Caco-2 (cell line): ENCODE data around the gene CFAP91. TPM values are rescaled to one million over a fixed set of nuclear protein-coding genes. Genes with fewer than 3 reads are reported as not detected.

Experiments
- BruUV-seq: library from RNA; stranded (reverse); fragments of 400-500 nt; replicated peaks from 2 replicates; lab custom pipeline; 2021; lab: Mats Ljungman, UMichigan
- CTCF ChIA-PET: fragments of 300-600 bp; sonication (Branson Sonifier 250); formaldehyde crosslinking; loops from one replicate; lab custom pipeline; 2022; ENCODE audit warnings: antibody characterized with exemption; lab: Charles Lee
- POLR2A ChIA-PET: fragments of 300-600 bp; sonication (Branson Sonifier 250); formaldehyde crosslinking; loops from one replicate; lab custom pipeline; 2022; ENCODE audit warnings: antibody characterized with exemption; lab: Charles Lee
- DNase-seq, 2 experiments: peaks; one replicate each; pipeline versions ENCODE4 v3.0.0 to v3.0.0-alpha.2; 2020 to 2022
- H3K27me3 ChIP-seq: replicated peaks from 2 replicates; pipeline ENCODE4 v1.6.0; 2011; ENCODE audit warnings: low read length; ENCODE audit not compliant: control insufficient read depth, insufficient read depth
- H3K36me3 ChIP-seq: 2 replicates; pipeline ENCODE4 v1.5.1; 2011; ENCODE audit warnings: low read length; ENCODE audit not compliant: control insufficient read depth, insufficient read depth
- H3K4me1 ChIP-seq: fragments of 250-450 bp; sonication (Bioruptor Pico); 2 replicates; pipeline ENCODE4 v1.5.1; 2020; ENCODE audit warnings: mild to moderate bottlenecking
- H3K4me3 ChIP-seq: 2 replicates; pipeline ENCODE4 v1.5.1; 2011; ENCODE audit warnings: low read depth, mild to moderate bottlenecking, control low read depth, low read length
- H3K9me3 ChIP-seq: fragments of 250-450 bp; sonication (Bioruptor Pico); 2 replicates; pipeline ENCODE4 v1.5.1; 2020; ENCODE audit warnings: mild to moderate bottlenecking, moderate library complexity
- H3K27ac Mint-ChIP-seq: one replicate; pipeline ENCODE4 v1.8.0; 2022; ENCODE audit warnings: mixed read lengths; ENCODE audit not compliant: unreplicated experiment
- H3K27me3 Mint-ChIP-seq: one replicate; pipeline ENCODE4 v1.8.0; 2022; ENCODE audit warnings: mixed read lengths; ENCODE audit not compliant: insufficient read depth, unreplicated experiment
- H3K36me3 Mint-ChIP-seq: one replicate; pipeline ENCODE4 v1.8.0; 2022; ENCODE audit warnings: mild to moderate bottlenecking, mixed read lengths; ENCODE audit not compliant: insufficient read depth, unreplicated experiment
- H3K4me1 Mint-ChIP-seq: one replicate; pipeline ENCODE4 v1.8.0; 2022; ENCODE audit warnings: low read depth, mixed read lengths; ENCODE audit not compliant: unreplicated experiment
- H3K4me3 Mint-ChIP-seq: one replicate; pipeline ENCODE4 v1.8.0; 2022; ENCODE audit warnings: mild to moderate bottlenecking, moderate library complexity, mixed read lengths; ENCODE audit not compliant: unreplicated experiment
- H3K9me3 Mint-ChIP-seq: one replicate; pipeline ENCODE4 v1.8.0; 2022; ENCODE audit warnings: mixed read lengths; ENCODE audit not compliant: unreplicated experiment
- intact Hi-C: fragments of 100-400 bp; cut with micrococcal nuclease; formaldehyde crosslinking; loops from one replicate; pipeline ENCODE4 v1.10.0; 2022; ENCODE audit not compliant: unreplicated experiment
- total RNA-seq: library from RNA; stranded (reverse); gene quantifications from 2 replicates; pipeline ENCODE4 v1.2.3, GENCODE V29; 2022
- TF ChIP-seq, protein P1 (sequence below), 2 experiments: fragments of 200-600 bp in 1 of 2; IDR thresholded peaks; 1 replicate in 1 of 2; 2 replicates in 1 of 2; pipeline versions ENCODE4 v1.5.1 to v1.8.0; 2011 to 2022; ENCODE audit warnings: antibody characterized with exemption in 1 of 2, control low read depth in 1 of 2, inconsistent platforms in 1 of 2, low read depth in 1 of 2, low read length in 1 of 2, mild to moderate bottlenecking in 1 of 2, moderate library complexity in 1 of 2; ENCODE audit not compliant: insufficient read depth in 1 of 2, severe bottlenecking in 1 of 2, unreplicated experiment in 1 of 2

CFAP91 gene
- total RNA-seq, 1 experiment from 2014 or later, result not detected

GRCh38 chr3:119662604-119663373, 40.0 kb upstream of the CFAP91 start:
- CTCF ChIA-PET, result no interaction called here
- intact Hi-C loops, result no loop called here

DNA sequence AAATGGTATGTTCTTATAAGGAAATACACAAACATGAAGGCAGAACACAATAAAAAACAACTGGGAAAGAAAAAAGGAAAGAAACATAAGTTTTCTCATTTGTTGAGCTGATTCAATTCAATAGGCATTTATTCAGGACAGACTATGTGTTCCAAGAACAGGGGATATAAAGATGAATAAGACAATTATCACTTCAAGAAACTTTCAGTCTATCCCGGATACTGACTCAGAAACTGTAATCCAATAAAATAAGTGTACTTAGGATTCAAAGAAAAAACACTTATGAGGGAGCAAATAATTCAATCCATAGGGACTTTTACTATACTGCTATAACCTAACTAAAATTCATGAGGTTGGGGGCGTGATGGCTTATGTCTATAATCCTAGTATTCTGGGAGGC, 38.9 kb upstream of the CFAP91 start:
- H3K36me3 ChIP-seq, result no peaks in the 10 kb centered on the region
- no peaks in the 10 kb centered on the region for H3K4me1 Mint-ChIP-seq
- peaks cover 8% of the 10 kb centered on the region for H3K36me3 Mint-ChIP-seq
- peaks cover 13% of the 10 kb centered on the region for H3K4me1 ChIP-seq
- no peak overlapping the region for H3K4me3 ChIP-seq
- H3K9me3 ChIP-seq, result no peaks in the 10 kb centered on the region
- TF ChIP-seq, protein P1, sequence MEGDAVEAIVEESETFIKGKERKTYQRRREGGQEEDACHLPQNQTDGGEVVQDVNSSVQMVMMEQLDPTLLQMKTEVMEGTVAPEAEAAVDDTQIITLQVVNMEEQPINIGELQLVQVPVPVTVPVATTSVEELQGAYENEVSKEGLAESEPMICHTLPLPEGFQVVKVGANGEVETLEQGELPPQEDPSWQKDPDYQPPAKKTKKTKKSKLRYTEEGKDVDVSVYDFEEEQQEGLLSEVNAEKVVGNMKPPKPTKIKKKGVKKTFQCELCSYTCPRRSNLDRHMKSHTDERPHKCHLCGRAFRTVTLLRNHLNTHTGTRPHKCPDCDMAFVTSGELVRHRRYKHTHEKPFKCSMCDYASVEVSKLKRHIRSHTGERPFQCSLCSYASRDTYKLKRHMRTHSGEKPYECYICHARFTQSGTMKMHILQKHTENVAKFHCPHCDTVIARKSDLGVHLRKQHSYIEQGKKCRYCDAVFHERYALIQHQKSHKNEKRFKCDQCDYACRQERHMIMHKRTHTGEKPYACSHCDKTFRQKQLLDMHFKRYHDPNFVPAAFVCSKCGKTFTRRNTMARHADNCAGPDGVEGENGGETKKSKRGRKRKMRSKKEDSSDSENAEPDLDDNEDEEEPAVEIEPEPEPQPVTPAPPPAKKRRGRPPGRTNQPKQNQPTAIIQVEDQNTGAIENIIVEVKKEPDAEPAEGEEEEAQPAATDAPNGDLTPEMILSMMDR (IDR thresholded peaks at IDR 0.05; ENCODE audit: insufficient read depth in 1 of 2, low read depth in 1 of 2, low read length in 1 of 2, severe bottlenecking in 1 of 2, unreplicated experiment in 1 of 2), result no peak
- H3K4me3 Mint-ChIP-seq, result no peak overlapping the region
- H3K27me3 Mint-ChIP-seq, result no peaks in the 10 kb centered on the region
- H3K27me3 ChIP-seq, result no peaks in the 10 kb centered on the region
- POLR2A ChIA-PET, result no interaction called here
- no peak overlapping the region for H3K27ac Mint-ChIP-seq
- no TSS peak for BruUV-seq
- intact Hi-C loops, result no loop called here
- CTCF ChIA-PET, result no interaction called here
- DNase-seq, result no peak
- H3K9me3 Mint-ChIP-seq, result no peaks in the 10 kb centered on the region

More at GRCh38 chr3:119662604-119663373, 40.0 kb upstream of the CFAP91 start:
- POLR2A ChIA-PET, result interaction anchor here (0.7 kb wide), 1 partner anchor 63 kb away, joined by 3 read pairs; no protein-coding TSS in a partner anchor
- TF ChIP-seq, protein P1 (IDR thresholded peaks at IDR 0.05; ENCODE audit: insufficient read depth in 1 of 2, low read depth in 1 of 2, low read length in 1 of 2, severe bottlenecking in 1 of 2, unreplicated experiment in 1 of 2), result no peak
- no peaks in the 10 kb centered on the region for H3K27me3 Mint-ChIP-seq
- H3K27ac Mint-ChIP-seq, result no peak overlapping the region
- no peak overlapping the region for H3K4me3 Mint-ChIP-seq
- Histone ChIP-seq H3K9me3 (no peaks in the 10 kb centered on the region), H3K4me3 (no peak overlapping the region), H3K36me3 (no peaks in the 10 kb centered on the region), H3K4me1 (peaks cover 13% of the 10 kb centered on the region), H3K27me3 (no peaks in the 10 kb centered on the region)
- no peak for DNase-seq
- peaks cover 8% of the 10 kb centered on the region for H3K36me3 Mint-ChIP-seq
- H3K9me3 Mint-ChIP-seq, result no peaks in the 10 kb centered on the region
- no peaks in the 10 kb centered on the region for H3K4me1 Mint-ChIP-seq
- BruUV-seq, result no TSS peak

DNA sequence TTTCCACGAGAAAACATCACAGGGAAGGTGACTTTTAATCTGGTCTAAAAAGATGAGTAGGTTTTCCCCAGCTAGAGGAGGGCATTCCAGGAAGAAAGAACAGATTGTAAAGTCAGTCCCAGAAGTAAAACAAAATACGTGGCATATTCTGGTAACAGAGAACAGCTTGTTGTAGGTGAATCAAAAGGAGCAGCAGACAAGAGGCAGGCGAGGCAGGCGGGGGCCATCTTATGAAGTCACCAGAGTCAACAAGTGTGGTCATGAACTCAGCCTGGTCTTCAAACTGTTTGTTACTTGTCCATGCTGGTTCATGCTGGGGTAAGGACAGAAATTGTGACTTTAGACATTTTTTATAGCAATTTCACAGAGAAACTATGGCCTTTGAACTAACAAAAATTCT, 38.5 kb upstream of the CFAP91 start:
- ChIA-PET CTCF (no interaction called here), POLR2A (no interaction called here)
- no TSS peak for BruUV-seq
- Mint-ChIP-seq H3K4me1 (no peaks in the 10 kb centered on the region), H3K9me3 (no peaks in the 10 kb centered on the region), H3K4me3 (no peak overlapping the region), H3K36me3 (peaks cover 8% of the 10 kb centered on the region), H3K27ac (no peak overlapping the region), H3K27me3 (no peaks in the 10 kb centered on the region)
- Histone ChIP-seq H3K4me3 (no peak overlapping the region), H3K4me1 (peaks cover 13% of the 10 kb centered on the region), H3K9me3 (no peaks in the 10 kb centered on the region), H3K36me3 (no peaks in the 10 kb centered on the region), H3K27me3 (no peaks in the 10 kb centered on the region)
- TF ChIP-seq, protein P1 (IDR thresholded peaks at IDR 0.05; ENCODE audit: insufficient read depth in 1 of 2, low read depth in 1 of 2, low read length in 1 of 2, severe bottlenecking in 1 of 2, unreplicated experiment in 1 of 2), result no peak
- intact Hi-C loops, result no loop called here
- no peak for DNase-seq
